Esophagus muscularis mucosa (tissue), 4 donors: ENCODE measurements around the gene MUS81. TPM values are rescaled to one million over a fixed set of nuclear protein-coding genes. Genes with fewer than 3 reads are reported as not detected.

Experiments
- DNase-seq: peaks from one replicate; pipeline ENCODE4 v3.0.0-alpha.2; 2017; ENCODE audit errors: extremely low spot score
- H3K27ac ChIP-seq, 4 donors: fragments of 200-600 bp; sonication (generic); replicated peaks in 1 of 4; 1 replicate in 3 of 4; 2 replicates in 1 of 4; pipeline ENCODE4 v1.5.1; 2016 to 2019; ENCODE audit warnings: mild to moderate bottlenecking in 1 of 4
- H3K27me3 ChIP-seq, 4 donors: fragments of 200-600 bp; sonication (generic); one replicate each; pipeline versions ENCODE4 v1.5.1 to v1.6.0; 2016 to 2019
- H3K36me3 ChIP-seq, 4 donors: fragments of 200-600 bp; sonication (generic); one replicate each; pipeline ENCODE4 v1.5.1; 2016 to 2019
- H3K4me1 ChIP-seq, 4 donors: fragments of 200-600 bp; sonication (generic); one replicate each; pipeline ENCODE4 v1.5.1; 2016 to 2019
- H3K4me3 ChIP-seq, 4 donors: fragments of 200-600 bp; sonication (generic); 1 replicate in 2 of 4; 2 replicates in 2 of 4; pipeline ENCODE4 v1.5.1; 2016 to 2019; ENCODE audit warnings: mild to moderate bottlenecking in 4 of 4, moderate library complexity in 1 of 4
- H3K9me3 ChIP-seq, 4 donors: fragments of 200-600 bp; sonication (generic); 1 replicate in 3 of 4; 2 replicates in 1 of 4; pipeline ENCODE4 v1.5.1; 2016 to 2019
- EP300 ChIP-seq: sonication (generic); formaldehyde crosslinking; IDR thresholded peaks from one replicate; pipeline ENCODE4 v1.6.1; 2017; ENCODE audit warnings: antibody characterized with exemption
- POLR2A ChIP-seq: fragments of 450-650 bp; IDR thresholded peaks from one replicate; pipeline ENCODE4 v1.6.1; 2017; ENCODE audit warnings: antibody characterized with exemption, moderate library complexity, mild to moderate bottlenecking, low read depth
- POLR2AphosphoS5 ChIP-seq, 2 donors: sonication (generic); formaldehyde crosslinking; IDR thresholded peaks; one replicate each; pipeline ENCODE4 v1.6.1; 2017; ENCODE audit warnings: antibody characterized with exemption in 2 of 2
- WGBS: methylation state at CpG from one replicate; pipeline ENCODE4 v1.1.5; 2018; 5-methylcytosine and 5-hydroxymethylcytosine counted together
- intact Hi-C: fragments of 100-400 bp; cut with DNase I; formaldehyde crosslinking; loops from one replicate; pipeline ENCODE4 v1.15.1; 2023
- total RNA-seq, 4 donors: library from RNA; depleted of rRNA; stranded (reverse); fragments of >200 nt; gene quantifications; one replicate each; pipeline versions ENCODE4 v1.1.0 to v1.2.1, GENCODE V29; 2016
- TF ChIP-seq, protein P1 (sequence below), 3 experiments: fragments of 200-600 bp in 2 of 3; fragments of 450-650 bp in 1 of 3; sonication (generic) in 2 of 3; IDR thresholded peaks; one replicate each; pipeline ENCODE4 v1.5.1; 2017 to 2019; ENCODE audit warnings: antibody characterized with exemption in 3 of 3, mild to moderate bottlenecking in 2 of 3, moderate library complexity in 1 of 3

Gene MUS81
- total RNA-seq, 4 donors from 2014 or later: 42.2 to 74.2 (median 58.3) TPM

DNA sequence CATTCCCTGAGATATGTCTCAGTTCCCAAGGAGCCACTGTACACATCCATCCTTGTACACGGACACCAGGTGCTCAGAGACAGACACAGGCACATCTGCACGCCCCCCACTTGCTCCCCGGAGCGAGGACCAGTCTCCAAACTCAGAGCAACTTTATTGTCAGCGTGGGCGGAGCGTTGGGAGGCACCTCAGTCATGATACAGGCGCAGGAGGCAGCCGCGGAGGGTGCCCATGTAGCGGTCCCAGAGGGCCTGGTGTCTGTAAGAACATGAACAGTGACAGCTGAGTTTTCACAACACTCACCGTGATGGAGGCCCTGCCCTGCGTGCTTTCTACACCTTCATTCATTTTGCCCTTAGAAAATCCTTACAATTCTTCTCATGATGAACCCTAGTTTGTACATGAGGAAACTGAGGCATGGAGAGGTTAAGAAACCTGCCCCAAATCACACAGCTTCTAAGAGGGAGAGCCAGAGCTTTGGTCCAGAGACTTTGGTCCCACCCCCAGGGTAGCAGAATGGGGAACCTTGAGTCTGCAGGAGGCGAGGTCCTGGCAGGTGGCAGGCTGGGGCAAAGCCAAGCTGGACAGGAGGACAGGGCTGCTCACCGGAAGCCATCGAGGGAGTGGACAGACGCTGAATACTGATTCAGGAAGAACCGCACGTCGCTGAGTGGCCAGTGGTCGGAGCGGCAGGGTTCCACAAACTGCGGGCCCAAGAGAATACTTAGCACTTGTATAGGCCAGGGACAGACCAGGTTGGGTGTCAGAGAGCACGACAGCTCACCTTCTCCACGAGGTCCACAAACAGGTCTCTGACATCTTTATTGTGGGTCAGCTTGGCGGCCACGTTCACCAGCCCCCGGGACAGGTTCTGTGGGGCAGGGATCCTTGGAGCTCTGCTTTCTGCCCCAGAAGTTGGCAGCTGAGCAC is 23.8 kb downstream of the MUS81 start:
- Histone ChIP-seq H3K27ac (peak overlapping the region; percentile 5 to 57 (median 46)), H3K27me3 (no peaks in the 10 kb centered on the region), H3K36me3 (peaks cover 8 to 48% (median 44%) of the 10 kb centered on the region in 4 donors), H3K4me1 (peaks cover 15 to 43% (median 33%) of the 10 kb centered on the region in 4 donors), H3K4me3 (no peak overlapping the region), H3K9me3 (no peaks in the 10 kb centered on the region)
- intact Hi-C loops: loop anchor here (1.0 kb wide), 1 partner anchor 103 kb away; no protein-coding TSS in a partner anchor
- DNase-seq: no peak
- WGBS: 83% methylated on average over 20 of the region's 28 CpGs
- TF ChIP-seq EP300 (no peak), POLR2A (no peak), POLR2AphosphoS5 (IDR thresholded peaks at IDR 0.05) (no peak)
- TF ChIP-seq, protein P1, sequence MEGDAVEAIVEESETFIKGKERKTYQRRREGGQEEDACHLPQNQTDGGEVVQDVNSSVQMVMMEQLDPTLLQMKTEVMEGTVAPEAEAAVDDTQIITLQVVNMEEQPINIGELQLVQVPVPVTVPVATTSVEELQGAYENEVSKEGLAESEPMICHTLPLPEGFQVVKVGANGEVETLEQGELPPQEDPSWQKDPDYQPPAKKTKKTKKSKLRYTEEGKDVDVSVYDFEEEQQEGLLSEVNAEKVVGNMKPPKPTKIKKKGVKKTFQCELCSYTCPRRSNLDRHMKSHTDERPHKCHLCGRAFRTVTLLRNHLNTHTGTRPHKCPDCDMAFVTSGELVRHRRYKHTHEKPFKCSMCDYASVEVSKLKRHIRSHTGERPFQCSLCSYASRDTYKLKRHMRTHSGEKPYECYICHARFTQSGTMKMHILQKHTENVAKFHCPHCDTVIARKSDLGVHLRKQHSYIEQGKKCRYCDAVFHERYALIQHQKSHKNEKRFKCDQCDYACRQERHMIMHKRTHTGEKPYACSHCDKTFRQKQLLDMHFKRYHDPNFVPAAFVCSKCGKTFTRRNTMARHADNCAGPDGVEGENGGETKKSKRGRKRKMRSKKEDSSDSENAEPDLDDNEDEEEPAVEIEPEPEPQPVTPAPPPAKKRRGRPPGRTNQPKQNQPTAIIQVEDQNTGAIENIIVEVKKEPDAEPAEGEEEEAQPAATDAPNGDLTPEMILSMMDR (IDR thresholded peaks at IDR 0.05): no peak

DNA sequence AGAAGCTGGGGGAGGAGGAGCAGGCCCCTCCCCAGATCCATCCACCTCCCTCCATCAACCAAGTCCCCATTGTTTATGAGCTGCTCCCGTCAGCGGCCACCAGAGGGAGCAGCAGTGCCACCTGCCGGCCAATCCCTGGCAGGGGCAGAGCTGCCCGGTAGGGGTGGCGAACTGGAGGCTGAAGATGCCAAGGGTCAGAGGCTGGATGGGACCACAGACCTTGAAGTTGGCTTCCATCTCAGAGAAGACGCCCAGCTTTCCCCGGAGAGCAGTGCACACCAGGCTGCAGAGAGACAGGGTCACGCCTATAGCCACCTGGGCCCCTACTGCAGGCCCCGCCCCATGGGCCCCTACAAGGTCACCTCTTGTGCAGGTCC is 24.5 kb downstream of the MUS81 start:
- Histone ChIP-seq H3K9me3 (no peaks in the 10 kb centered on the region), H3K4me3 (no peak overlapping the region), H3K36me3 (peaks cover 8 to 48% (median 44%) of the 10 kb centered on the region in 4 donors), H3K27ac (peak overlapping the region; percentile 39 to 57 (median 47)), H3K27me3 (no peaks in the 10 kb centered on the region), H3K4me1 (peaks cover 21 to 50% (median 39%) of the 10 kb centered on the region in 4 donors)
- 0% methylated on average over 3 of the region's 9 CpGs for WGBS
- TF ChIP-seq POLR2AphosphoS5 (IDR thresholded peaks at IDR 0.05): peak; percentile 57 to 87
- TF ChIP-seq, protein P1 (IDR thresholded peaks at IDR 0.05): peak; percentile 97 to 98 (median 98)
- no peak for TF ChIP-seq EP300
- no peak for TF ChIP-seq POLR2A
- no peak for DNase-seq
- intact Hi-C loops: loop anchor here (1.0 to 5.0 kb wide), 2 partner anchors 103 to 118 kb away; partner anchors contain the start of genes BANF1 and EIF1AD

DNA sequence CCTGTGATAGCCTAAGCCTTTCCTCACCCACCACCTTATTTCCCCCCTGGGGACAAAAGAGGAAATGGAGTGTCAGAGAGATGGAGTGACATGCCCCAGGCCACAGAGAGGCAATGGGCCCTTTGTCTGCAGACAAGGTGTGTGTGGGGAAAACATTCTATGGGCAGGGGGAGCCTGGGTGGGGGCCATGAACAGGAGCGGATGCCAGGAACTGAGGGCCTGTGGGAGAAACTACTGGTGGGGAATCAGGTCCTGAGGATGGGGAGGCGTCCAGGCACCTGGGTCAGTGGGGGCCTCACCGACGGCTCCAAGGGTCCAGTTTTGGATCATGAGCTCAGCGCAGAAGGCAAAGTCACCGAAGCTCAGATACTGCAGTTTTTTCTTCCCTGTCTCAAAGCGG is 25.0 kb downstream of the MUS81 start:
- DNase-seq: no peak
- peaks cover 26 to 55% (median 44%) of the 10 kb centered on the region in 4 donors for H3K4me1 ChIP-seq
- no peaks in the 10 kb centered on the region for H3K27me3 ChIP-seq
- intact Hi-C loops: loop anchor here (5.0 kb wide), 1 partner anchor 117 kb away; the partner anchor contains the start of genes BANF1 and EIF1AD
- WGBS: 91% methylated on average over 7 of the region's 7 CpGs
- no peak overlapping the region for H3K4me3 ChIP-seq
- H3K9me3 ChIP-seq: no peaks in the 10 kb centered on the region
- peak overlapping the region; percentile 39 to 57 (median 47) for H3K27ac ChIP-seq
- TF ChIP-seq, protein P1 (IDR thresholded peaks at IDR 0.05): no peak
- no peak for TF ChIP-seq EP300
- no peak for TF ChIP-seq POLR2A
- TF ChIP-seq POLR2AphosphoS5 (IDR thresholded peaks at IDR 0.05): no peak
- H3K36me3 ChIP-seq: peaks cover 8 to 48% (median 44%) of the 10 kb centered on the region in 4 donors

DNA sequence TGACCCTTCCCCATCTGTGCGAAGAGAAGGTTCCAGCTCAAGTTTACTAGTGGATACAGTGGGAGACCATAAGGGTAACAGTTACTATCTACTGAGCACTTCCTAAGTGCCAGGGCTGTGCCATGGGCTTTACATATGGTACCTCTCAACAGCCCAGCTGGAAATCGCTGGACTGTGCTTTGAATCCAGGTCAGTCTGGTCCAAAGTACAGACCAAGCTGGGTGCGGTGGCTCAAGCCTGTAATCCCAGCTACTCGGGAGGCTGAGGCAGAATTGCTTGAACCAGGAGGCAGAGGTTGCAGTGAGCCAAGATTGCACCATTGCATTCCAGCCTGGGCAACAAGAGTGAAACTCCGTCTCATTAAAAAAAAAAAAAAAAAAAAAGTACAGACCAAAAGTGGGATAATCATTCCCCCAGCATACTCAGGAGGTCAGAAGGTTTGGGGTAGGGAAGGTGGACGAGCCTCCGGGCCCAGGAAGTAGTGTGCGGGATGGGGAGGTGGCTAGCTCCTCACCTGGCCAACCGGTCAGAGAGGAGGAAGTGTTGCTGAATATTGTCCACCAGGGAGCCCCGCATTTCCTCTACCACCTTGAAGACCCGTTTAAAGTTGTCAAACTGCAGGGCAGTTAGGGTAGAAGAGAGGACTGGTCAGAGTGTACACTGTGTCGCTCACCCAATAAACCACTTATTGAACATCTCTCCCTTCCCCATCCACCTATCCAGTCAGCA is 25.7 kb downstream of the MUS81 start:
- Histone ChIP-seq H3K27me3 (no peaks in the 10 kb centered on the region), H3K9me3 (no peaks in the 10 kb centered on the region), H3K27ac (peak overlapping the region in 2 of 4 donors; percentile 39 to 99), H3K36me3 (peaks cover 8 to 48% (median 44%) of the 10 kb centered on the region in 4 donors), H3K4me1 (peaks cover 26 to 60% (median 47%) of the 10 kb centered on the region in 4 donors), H3K4me3 (no peak overlapping the region)
- TF ChIP-seq EP300: no peak
- TF ChIP-seq POLR2A: no peak
- no peak for TF ChIP-seq POLR2AphosphoS5 (IDR thresholded peaks at IDR 0.05)
- TF ChIP-seq, protein P1 (IDR thresholded peaks at IDR 0.05): no peak
- WGBS: 85% methylated on average over 12 of the region's 12 CpGs
- intact Hi-C loops: loop anchor here (5.0 kb wide), 1 partner anchor 116 kb away; the partner anchor contains the start of genes BANF1 and EIF1AD
- no peak for DNase-seq
